Lower leg skin (tissue), 4 donors: ENCODE measurements around the gene CYTH1. TPM values are rescaled to one million over a fixed set of nuclear protein-coding genes. Genes with fewer than 3 reads are reported as not detected.

Experiments
- DNase-seq, 2 donors: peaks; one replicate each; pipeline ENCODE4 v3.0.0-alpha.2; 2019; ENCODE audit warnings: low spot score in 2 of 2
- H3K4me3 ChIP-seq: fragments of 200-600 bp; sonication (generic); 2 replicates; pipeline ENCODE4 v1.5.1; 2017; ENCODE audit warnings: mild to moderate bottlenecking, low read depth; ENCODE audit not compliant: poor library complexity, severe bottlenecking
- POLR2A ChIP-seq, 2 donors: fragments of 450-650 bp; IDR thresholded peaks; one replicate each; pipeline ENCODE4 v1.6.1; 2016 to 2017; ENCODE audit warnings: antibody characterized with exemption in 2 of 2, mild to moderate bottlenecking in 1 of 2, moderate library complexity in 1 of 2
- WGBS, 2 donors: methylation state at CpG; one replicate each; pipeline ENCODE4 v1.1.5; 2018; 5-methylcytosine and 5-hydroxymethylcytosine counted together
- intact Hi-C: fragments of 100-400 bp; cut with DNase I; formaldehyde crosslinking; loops from one replicate; pipeline ENCODE4 v1.15.0; 2023; ENCODE audit warnings: low total_unique reads
- total RNA-seq, 4 donors: library from RNA; depleted of rRNA; stranded (reverse); fragments of >200 nt; gene quantifications; one replicate each; pipeline ENCODE4 v1.1.0, GENCODE V29; 2016
- TF ChIP-seq, protein P1 (sequence below), 3 donors: fragments of 450-650 bp; IDR thresholded peaks; one replicate each; pipeline ENCODE4 v1.5.1; 2016; ENCODE audit warnings: antibody characterized with exemption in 3 of 3, mild to moderate bottlenecking in 3 of 3, moderate library complexity in 2 of 3

The CYTH1 gene
- total RNA-seq, 4 donors from 2014 or later = 53.7 to 79.4 (median 63.9) TPM

DNA sequence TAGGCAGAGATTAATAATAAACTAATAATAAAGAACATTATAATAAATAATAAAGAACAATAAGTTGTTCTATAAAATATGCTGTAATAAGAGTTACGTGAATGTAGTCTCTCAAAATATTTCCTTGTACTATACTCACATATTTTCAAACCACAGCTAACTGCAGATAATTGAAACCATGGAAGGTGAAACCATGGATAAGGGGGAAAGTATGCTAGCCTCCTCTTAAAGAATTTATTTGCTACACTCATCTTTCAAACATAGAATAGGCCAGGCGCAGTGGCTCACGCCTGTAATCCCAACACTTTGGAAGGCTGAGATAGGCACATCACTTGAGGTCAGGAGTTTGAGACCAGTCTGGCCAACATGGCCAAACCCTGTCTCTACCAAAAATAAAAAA lies 18.5 kb downstream of the CYTH1 start:
- no peak overlapping the region for H3K4me3 ChIP-seq
- WGBS, 2 donors = 92% methylated on average over 3 of the region's 3 CpGs
- TF ChIP-seq, protein P1, sequence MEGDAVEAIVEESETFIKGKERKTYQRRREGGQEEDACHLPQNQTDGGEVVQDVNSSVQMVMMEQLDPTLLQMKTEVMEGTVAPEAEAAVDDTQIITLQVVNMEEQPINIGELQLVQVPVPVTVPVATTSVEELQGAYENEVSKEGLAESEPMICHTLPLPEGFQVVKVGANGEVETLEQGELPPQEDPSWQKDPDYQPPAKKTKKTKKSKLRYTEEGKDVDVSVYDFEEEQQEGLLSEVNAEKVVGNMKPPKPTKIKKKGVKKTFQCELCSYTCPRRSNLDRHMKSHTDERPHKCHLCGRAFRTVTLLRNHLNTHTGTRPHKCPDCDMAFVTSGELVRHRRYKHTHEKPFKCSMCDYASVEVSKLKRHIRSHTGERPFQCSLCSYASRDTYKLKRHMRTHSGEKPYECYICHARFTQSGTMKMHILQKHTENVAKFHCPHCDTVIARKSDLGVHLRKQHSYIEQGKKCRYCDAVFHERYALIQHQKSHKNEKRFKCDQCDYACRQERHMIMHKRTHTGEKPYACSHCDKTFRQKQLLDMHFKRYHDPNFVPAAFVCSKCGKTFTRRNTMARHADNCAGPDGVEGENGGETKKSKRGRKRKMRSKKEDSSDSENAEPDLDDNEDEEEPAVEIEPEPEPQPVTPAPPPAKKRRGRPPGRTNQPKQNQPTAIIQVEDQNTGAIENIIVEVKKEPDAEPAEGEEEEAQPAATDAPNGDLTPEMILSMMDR (IDR thresholded peaks at IDR 0.05) = no peak
- no peak for TF ChIP-seq POLR2A (IDR thresholded peaks at IDR 0.05)

DNA sequence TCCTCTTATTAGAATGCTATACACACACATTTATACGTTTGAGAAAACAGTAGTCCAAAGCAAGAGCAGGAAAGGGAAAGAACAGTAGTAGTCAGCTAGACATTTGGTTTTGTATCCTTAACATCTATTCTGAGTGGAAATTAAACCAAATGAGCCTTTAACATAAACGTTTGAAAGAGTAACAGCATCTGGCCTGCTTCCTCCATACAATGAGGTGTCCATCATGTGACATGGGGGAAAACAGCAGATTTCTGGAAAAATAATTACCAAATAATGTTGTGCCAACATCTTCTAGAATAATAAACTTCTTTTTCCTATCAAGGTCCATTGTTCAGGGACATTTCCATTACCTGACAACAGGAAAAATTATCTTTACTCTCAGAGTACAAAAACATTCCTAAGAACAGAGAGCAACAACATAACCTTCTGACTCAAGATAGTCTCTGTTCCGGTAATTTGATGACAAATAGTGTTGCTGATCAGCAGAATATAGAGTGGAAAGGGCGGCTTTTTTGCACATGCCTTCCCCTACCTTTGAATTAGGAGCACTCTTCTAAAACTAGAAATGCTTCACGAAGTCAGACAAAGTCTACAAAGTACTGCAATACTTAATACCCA lies 20.2 kb downstream of the CYTH1 start:
- TF ChIP-seq, protein P1 (IDR thresholded peaks at IDR 0.05) = no peak
- intact Hi-C loops = no loop called here
- WGBS, 2 donors = 60% methylated on average over 5 of the region's 5 CpGs
- DNase-seq = no peak
- H3K4me3 ChIP-seq = no peak overlapping the region

More for the DNA sequence above, 18.5 kb downstream of the CYTH1 start:
- intact Hi-C loops = no loop called here
- DNase-seq = no peak

DNA sequence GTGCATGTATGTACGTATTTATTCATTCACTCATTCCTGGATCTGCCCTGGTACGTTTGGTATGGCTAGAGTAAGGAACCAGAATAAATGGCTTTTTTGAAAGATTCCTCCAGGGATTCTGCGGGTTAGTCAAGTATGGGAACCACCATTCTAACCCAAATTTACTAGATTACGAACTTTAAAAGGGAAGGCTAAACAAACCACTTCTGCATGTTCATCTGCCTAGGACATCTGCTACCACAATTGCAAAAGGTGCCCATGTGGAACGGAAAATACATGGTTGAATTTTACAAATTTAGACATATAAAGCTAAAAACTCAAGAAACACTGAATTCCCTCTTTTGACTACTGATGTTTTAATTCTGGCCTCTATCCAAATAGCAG lies 22.1 kb downstream of the CYTH1 start:
- TF ChIP-seq, protein P1 (IDR thresholded peaks at IDR 0.05) = no peak
- TF ChIP-seq POLR2A (IDR thresholded peaks at IDR 0.05) = no peak
- DNase-seq = no peak
- H3K4me3 ChIP-seq = no peak overlapping the region
- WGBS, 2 donors = 80 to 83% methylated on average over 5 of the region's 5 CpGs
- intact Hi-C loops = no loop called here

DNA sequence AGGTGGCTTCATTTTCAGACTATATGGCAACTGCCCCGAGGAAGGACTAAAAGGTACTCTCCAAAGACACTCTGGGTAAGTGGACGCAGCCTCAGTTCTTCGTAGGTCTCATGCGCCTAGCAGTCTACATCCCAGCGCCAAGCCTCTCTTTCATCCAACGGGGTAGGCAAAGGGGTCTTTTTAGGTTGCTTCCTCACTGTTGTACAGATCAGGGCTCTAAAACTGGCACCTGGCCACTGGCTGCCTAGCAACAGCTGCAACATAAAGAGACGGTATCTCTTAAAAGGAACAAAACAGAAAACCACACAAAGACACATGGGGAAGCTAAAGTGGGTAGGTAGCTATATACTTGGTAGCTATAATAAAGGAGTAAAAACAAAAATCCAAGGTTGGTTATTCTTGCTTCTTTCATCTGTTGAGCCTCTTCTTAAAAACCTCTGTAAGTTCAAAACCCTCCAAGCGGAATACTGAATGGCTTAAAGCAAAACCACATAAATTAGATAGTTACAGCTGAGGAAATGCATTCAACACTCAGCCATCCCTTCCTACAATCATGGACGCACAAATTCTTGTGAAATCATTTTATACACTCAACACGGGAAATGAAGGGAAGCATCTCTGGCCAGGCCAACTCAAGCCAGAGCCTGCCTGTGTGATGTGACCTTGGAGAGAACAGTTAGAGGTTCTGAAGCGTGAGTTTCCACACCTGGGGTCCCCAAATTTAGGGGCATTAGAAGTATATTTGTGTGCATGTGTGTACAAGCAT lies 22.7 kb downstream of the CYTH1 start:
- WGBS, 2 donors = 67 to 71% methylated on average over 11 of the region's 11 CpGs
- intact Hi-C loops = no loop called here
- DNase-seq = peak in 1 of 2 donors; percentile 90
- H3K4me3 ChIP-seq = no peak overlapping the region
- TF ChIP-seq POLR2A (IDR thresholded peaks at IDR 0.05) = no peak
- TF ChIP-seq, protein P1 (IDR thresholded peaks at IDR 0.05) = no peak

DNA sequence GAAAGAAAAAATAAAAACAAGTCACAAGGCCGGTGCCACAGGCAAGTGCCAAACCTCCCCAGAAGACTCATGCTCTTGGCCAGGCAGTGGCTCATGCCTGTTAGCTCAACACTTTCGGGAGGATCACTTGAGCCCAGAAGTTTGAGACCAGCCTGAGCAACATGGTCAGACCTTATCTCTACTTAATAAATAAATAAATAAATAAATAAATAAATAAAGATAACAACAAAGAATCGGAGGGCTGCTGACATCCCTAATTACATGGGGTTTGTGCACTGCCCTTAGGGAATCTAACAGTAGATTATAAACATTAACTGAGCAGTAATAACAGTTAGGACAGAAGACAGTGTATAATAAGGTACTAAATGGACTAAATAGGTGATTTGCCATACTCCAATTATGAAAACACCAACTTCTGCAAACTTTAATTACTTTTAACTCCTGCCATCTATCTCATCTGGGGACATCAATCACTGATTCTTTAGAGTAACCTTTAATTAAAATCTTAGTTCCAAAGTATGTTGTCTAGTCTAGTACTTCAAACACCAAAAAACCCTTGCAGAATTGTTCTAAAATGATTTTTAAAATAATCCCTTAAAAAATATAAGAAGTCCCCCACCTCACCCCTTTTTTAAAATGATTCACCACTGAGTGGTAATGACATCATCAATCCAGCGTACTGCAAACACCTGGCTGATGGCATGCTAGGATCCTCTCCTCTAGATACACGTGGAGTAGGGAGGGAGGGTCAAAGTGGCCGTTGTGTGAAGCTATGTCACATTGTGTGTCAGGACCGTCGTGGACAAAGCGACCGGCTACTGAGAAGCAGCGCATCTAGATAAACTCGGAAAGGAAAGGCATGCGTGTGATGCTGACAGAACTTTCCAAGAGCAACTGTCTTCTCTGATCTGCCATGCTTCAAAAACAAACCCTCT lies 28.5 kb downstream of the CYTH1 start:
- intact Hi-C loops = no loop called here
- DNase-seq = no peak
- H3K4me3 ChIP-seq = no peak overlapping the region
- 81 to 84% methylated on average over 13 of the region's 13 CpGs for WGBS, 2 donors
- no peak for TF ChIP-seq POLR2A (IDR thresholded peaks at IDR 0.05)
- TF ChIP-seq, protein P1 (IDR thresholded peaks at IDR 0.05) = no peak
